GM21367 (cell line): ENCODE results near the gene POU4F1.
A peak's percentile ranks its signal among the peaks of the same experiment; 100 is the strongest.

Source experiments
- ATAC-seq: cut with Tn5 transposase; IDR thresholded peaks from one replicate; pipeline ENCODE4 v1.9.1; 2021; ENCODE audit not compliant: unreplicated experiment

The POU4F1 gene

GRCh38 chr13:78607409-78608251 lies 4.3 kb upstream of the POU4F1 start:
- no peak for ATAC-seq

DNA sequence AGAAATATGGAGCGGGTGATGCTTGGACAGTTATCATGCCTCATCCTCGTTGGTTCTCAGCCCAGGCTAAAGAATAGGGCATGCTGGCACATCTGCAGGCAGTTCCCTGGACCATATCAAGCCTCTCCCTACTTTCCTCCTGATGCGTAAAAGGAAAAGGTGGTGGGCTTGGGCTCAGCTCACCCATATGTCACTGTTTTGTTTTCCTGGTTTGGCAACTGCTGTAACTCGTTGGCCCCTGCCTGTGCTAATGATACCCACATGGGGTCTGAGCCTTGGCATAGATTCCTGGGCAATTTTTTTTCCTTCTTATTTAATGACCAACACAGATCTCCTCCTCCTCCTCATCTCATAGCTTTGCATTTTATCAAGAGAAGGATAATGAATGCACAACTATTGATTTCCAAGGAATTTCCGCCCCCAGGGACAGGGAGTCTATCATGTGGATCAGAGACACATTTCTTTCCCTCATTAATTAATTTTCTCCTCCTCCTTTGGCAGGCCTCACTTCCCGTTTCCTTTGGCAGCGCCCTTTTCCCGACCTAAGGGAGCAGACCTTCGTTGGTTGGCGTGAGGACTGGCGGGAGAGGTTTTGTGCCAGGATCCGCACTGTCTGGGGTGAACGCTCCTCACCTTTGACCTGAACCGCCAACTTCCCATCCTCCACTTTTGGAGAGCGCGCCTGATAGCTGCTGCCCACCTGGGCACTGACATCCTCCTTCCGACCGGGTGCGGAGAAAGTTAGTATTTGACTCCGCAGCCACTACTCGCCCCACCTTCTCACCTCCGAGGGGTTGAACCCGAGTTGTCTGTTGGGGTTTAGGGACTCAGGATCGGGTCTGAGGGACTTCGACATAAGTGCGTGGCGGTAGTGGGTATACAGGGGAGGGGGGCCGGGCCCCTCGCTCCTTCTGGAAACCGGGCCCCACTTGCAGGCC lies 3.4 kb upstream of the POU4F1 start:
- ATAC-seq: no peak

GRCh38 chr13:78604782-78605611 lies 1.6 kb upstream of the POU4F1 start:
- no peak for ATAC-seq

- ATAC-seq: peak; percentile 4
These were observed 652 bp downstream of the POU4F1 start for GRCh38 chr13:78602561-78603239.

DNA sequence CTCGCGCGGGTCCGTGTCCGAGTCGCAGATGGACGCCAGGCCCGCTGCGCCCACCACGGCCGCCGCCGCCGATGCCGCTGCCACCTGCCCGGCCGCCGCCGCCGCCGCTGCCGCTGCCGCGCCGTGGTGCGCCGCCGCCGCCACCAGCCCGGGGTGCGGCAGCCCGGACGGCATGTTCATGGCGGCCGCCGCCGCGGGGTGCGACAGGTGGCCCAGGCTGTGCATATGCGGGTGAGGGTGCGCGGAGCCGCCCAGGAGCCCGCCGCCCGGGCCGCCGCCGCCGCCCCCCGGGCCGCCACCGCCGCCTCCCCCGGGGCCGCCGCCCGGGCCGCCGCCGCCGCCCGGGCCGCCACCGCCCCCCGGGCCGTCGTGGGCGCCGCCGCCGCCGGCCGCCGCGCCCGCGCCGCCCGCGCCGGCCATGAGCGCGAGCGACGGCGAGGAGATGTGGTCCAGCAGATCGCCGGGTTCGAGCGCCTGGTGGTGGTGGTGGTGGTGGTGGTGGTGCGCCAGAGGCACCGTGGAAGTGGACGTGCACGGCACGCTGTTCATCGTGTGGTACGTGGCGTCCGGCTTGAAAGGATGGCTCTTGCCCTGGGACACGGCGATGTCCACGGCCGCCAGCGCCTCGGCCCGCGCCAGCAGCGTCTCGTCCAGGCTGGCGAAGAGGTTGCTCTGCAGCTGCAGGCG lies 1.3 kb downstream of the POU4F1 start:
- ATAC-seq: no peak

DNA sequence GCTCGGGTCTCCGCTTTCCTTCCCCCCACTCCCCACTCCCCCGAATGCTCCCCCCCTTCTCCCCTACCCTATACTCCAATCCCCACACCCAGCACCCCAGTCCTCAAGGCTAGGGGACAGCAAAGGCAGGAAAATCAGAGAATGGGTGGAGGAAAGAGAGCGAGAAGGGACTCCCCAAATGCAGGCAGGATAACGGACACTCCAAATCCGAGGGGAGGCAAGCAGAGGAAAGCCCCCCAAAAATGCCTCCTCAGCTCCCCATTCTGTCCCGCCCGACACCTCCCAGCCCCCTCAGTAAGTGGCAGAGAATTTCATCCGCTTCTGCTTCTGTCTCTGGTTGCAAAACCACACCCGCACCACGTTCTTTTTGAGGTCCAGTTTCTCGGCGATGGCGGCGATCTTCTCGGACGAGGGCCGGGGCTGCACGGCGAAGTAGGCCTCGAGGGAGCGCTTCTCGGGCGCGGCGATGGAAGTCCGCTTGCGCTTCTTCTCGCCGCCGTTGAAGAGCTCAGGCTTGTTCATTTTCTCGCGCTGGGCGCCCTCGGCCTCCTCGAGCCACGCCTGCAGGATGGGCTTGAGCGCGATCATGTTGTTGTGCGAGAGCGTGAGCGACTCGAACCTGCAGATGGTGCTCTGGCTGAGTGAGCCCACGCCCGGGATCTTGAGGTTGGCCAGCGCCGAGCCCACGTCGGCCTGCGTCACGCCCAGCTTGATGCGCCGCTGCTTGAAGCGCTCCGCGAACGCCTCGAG lies 2.1 kb downstream of the POU4F1 start:
- ATAC-seq: no peak

- no peak for ATAC-seq
These were observed 3.0 kb downstream of the POU4F1 start for GRCh38 chr13:78600280-78600883.

GRCh38 chr13:78599645-78600279 lies 3.6 kb downstream of the POU4F1 start:
- no peak for ATAC-seq

- no peak for ATAC-seq
These were observed 4.2 kb downstream of the POU4F1 start for GRCh38 chr13:78598966-78599644.

DNA sequence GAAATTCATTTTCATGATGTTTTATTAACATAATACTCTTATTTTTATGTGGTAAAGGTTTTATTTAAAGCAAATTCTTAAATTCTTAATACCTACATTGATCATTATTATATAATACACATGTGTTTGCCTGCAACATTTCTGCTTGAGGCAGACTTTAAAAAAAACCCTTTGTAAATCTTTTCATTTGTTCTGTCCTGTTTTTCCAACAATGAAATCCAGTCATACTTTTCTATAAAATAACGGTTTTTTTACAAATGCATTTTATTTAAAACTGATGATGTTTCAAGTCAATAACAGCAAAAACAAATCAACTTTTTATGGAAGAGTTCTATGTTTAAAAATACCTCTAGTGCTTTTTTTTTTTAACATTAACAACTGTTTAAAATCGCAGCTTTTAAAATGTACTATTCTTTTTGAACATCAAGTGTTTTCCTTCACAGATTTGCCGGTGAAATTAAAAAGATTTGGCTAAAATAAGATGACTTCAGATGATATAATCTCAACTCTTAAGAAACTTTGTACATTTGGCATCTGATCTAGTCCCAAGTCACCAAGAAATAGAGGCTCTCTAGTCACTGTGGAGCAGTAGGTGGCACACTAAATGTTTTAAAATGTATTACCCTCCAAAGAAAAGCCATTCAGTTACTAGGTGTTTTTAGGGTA lies 5.1 kb downstream of the POU4F1 start:
- no peak for ATAC-seq

DNA sequence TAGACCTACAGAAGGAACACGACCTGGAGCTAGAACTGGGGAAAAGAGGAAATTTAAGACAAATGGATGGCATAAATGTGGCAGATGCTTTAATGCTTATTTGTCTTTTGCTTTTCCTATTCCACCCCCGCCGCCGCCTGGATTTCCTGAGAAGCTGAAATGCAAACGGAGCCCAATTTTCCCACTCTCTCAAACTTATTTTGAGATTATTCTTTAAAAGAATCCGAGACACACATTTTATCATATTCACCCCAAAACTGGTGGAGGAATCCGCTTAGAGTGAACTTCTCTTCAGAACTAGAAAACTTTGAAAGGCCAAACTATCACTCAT lies 5.8 kb downstream of the POU4F1 start:
- no peak for ATAC-seq

DNA sequence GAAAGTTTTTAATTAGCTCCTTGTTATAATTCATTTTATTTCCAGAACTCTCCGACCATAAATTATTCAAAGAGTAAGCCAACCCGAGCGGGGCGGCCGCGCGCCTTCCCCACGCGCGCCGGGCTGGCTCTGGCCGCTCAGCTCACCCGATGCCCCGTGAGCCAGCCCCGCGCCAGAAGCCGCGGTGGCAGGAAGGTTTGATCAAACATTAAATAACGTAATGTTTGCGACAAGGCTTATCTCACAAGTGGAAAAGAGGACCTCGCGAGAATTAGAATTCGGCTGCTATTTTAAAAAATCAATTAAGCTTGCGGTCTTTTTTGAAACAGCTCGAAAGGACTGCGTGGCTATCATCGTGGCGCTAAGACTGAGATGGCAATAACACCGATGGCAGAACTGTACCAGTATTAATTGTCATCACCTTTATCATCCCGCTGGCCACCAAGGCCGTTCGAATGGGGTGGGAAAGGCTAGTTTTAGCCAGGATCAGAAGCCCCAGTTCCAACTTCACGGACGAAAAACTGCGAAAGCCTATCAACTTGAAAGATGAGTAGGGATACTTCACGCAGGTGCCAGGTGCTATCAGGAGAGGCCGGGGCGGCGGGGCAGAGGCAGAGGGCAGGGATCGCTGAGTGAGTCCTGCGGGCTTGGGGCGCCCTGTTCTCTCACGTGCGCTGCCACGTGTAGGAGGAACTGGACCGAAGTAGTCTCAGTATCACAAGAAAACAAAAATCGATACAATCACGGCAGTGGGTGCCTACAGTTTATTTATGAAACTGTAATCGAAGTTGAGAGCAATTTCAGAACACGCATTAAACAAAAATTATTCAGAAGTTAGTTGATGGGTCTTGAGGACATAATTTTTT lies 6.4 kb downstream of the POU4F1 start:
- no peak for ATAC-seq

GRCh38 chr13:78596399-78596735 lies 7.0 kb downstream of the POU4F1 start:
- ATAC-seq: no peak

DNA sequence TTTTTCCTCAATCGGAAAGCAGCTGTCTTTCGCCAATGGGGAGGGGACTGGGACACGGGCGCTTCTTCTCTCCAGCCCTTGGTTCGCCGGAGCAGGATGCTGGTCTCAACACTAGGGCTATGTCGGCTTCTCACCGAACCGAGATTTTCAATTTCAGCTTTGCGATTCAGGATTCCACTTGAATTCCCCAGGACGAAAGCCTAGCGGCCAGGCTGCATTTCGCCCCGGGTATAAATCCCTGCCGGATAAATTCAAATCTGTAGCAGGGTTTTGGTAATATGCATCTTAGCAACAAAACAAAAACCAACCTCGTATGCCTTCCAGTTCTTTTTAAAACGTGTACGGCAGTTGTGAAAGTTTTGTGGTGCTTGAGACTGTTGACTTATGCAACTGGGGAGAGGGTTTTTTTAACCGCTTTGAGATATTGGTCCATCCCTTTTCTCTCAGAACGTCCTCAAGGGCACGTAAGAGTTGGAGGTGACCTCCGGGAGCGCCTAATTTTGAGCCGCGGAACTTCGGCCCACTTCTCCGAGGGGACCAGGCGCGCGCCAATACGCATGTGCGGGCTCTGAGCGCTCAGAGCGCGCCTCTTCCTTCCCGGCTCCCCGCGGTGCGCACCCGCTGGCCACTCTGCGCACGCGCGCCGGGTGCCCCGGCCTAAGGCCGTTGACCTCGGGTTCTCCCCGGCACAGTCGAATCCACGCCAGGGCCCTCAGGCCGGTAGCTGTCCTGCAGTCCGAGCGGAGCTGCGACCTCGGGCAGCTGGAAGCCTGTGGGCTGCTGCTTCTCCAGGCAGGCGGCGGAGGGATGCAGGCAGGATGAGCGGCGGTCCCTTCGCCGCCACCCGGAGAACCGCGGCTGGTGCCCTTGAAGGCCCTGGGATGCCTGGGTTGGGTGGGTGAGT lies 7.6 kb downstream of the POU4F1 start:
- peak; percentile 55 for ATAC-seq

- no peak for ATAC-seq
These were observed 8.8 kb downstream of the POU4F1 start for GRCh38 chr13:78594456-78594975.
